HepG2 (cell line): Measurements from ENCODE around the gene CCDC6. TPM values are rescaled to one million over a fixed set of nuclear protein-coding genes. Genes with fewer than 3 reads are reported as not detected.
A peak's percentile ranks its signal among the peaks of the same experiment; 100 is the strongest.
"Not testable (repeated sequence)": the region's sequence is repeated elsewhere in the genome, so short reads cannot be mapped to it uniquely, and the experiment has no call there.

Source experiments
- ATAC-seq: fragments of 200-7000 bp; cut with Tn5 transposase; 3 replicates; pipeline ENCODE4 v1.9.1; 2020; ENCODE audit warnings: mild to moderate bottlenecking, moderate library complexity
- BruUV-seq: library from RNA; stranded (reverse); fragments of 400-500 nt; replicated peaks from 2 replicates; lab custom pipeline; 2021; lab: Mats Ljungman, UMichigan
- CTCF ChIA-PET: fragments of 300-600 bp; formaldehyde crosslinking; extraction: SDS; loops from one replicate; lab custom pipeline; 2021; ENCODE audit warnings: low total read pairs, inconsistent platforms, low intra/inter-chr PET ratio; lab: Yijun Ruan, JAX
- POLR2A ChIA-PET: fragments of 350-600 bp; sonication (Branson Sonifier 250); formaldehyde crosslinking; loops from one replicate; lab custom pipeline; 2020; ENCODE audit warnings: antibody characterized with exemption, inconsistent platforms; lab: Yijun Ruan, JAX
- DNase-seq: peaks from one replicate; pipeline ENCODE4 v3.0.0-alpha.2; 2015; ENCODE audit warnings: low spot score
- FAIRE-seq: peaks from 3 replicates; lab custom pipeline; 2011; peaks lifted over from hg19 to GRCh38; lab: Jason Lieb, UNC
- H2AFZ ChIP-seq: one replicate; pipeline ENCODE4 v1.6.1; 2011; ENCODE audit warnings: low read length, inconsistent platforms
- H3K27ac ChIP-seq: fragments of 300-600 bp; 3 replicates; pipeline ENCODE4 v1.8.0; 2011; ENCODE audit warnings: mixed run types, mild to moderate bottlenecking, mixed read lengths, low read length, inconsistent platforms; ENCODE audit not compliant: insufficient read depth; ENCODE audit errors: extremely low read length
- H3K27me3 ChIP-seq, 2 experiments: fragments of 200-600 bp in 1 of 2; 2 replicates in 1 of 2; 3 replicates in 1 of 2; pipeline versions ENCODE4 v1.6.0 to v1.8.0; 2011; ENCODE audit warnings: low read length in 2 of 2, mild to moderate bottlenecking in 2 of 2, moderate library complexity in 2 of 2, inconsistent platforms in 1 of 2; ENCODE audit not compliant: insufficient read depth in 2 of 2, control insufficient read depth in 1 of 2
- H3K36me3 ChIP-seq, 2 experiments: fragments of 200-600 bp in 1 of 2; replicated peaks in 1 of 2; 2 replicates in 1 of 2; 3 replicates in 1 of 2; pipeline versions ENCODE4 v1.5.1 to v1.8.0; 2011; ENCODE audit warnings: low read length in 2 of 2, inconsistent platforms in 1 of 2; ENCODE audit not compliant: insufficient read depth in 2 of 2, control insufficient read depth in 1 of 2
- H3K4me1 ChIP-seq: 2 replicates; pipeline ENCODE4 v1.5.1; 2012; ENCODE audit warnings: low read length, inconsistent platforms; ENCODE audit not compliant: insufficient read depth
- H3K4me2 ChIP-seq: 2 replicates; pipeline ENCODE4 v1.6.0; 2011; ENCODE audit warnings: low read depth, low read length, inconsistent platforms
- H3K4me3 ChIP-seq, 3 experiments: fragments of 200-600 bp in 1 of 3; sonication (generic), shearing (Covaris generic) in 1 of 3; replicated peaks in 1 of 3; 2 replicates each; pipeline ENCODE4 v1.5.1; 2011 to 2016; ENCODE audit warnings: low read length in 3 of 3, inconsistent platforms in 2 of 3, low read depth in 2 of 3, mild to moderate bottlenecking in 2 of 3, control low read depth in 1 of 3, mixed read lengths in 1 of 3; ENCODE audit not compliant: insufficient read depth in 1 of 3
- H3K79me2 ChIP-seq: one replicate; pipeline ENCODE4 v1.6.1; 2011; ENCODE audit warnings: low read length, inconsistent platforms; ENCODE audit not compliant: insufficient read depth
- H3K9ac ChIP-seq: 2 replicates; pipeline ENCODE4 v1.6.0; 2011; ENCODE audit warnings: mild to moderate bottlenecking, low read depth, low read length, inconsistent platforms; ENCODE audit not compliant: insufficient read depth
- H3K9me3 ChIP-seq: 2 replicates; pipeline ENCODE4 v1.5.1; 2012; ENCODE audit warnings: mild to moderate bottlenecking, low read length
- H4K20me1 ChIP-seq: 2 replicates; pipeline ENCODE4 v1.6.0; 2011; ENCODE audit warnings: inconsistent platforms, mild to moderate bottlenecking, low read length, moderate library complexity; ENCODE audit not compliant: insufficient read depth
- CEBPB ChIP-seq: IDR thresholded peaks from 2 replicates; pipeline ENCODE4 v1.6.1; 2011; ENCODE audit warnings: low read depth, low read length, improper control_type of control experiment, borderline replicate concordance
- SP5 ChIP-seq: IDR thresholded peaks from 2 replicates; pipeline ENCODE4 v1.6.1; 2016; ENCODE audit warnings: low read depth, borderline replicate concordance
- WGBS: methylation state at CpG from one replicate; pipeline ENCODE4 v1.1.6; 2017; ENCODE audit warnings: low lambda C conversion rate; 5-methylcytosine and 5-hydroxymethylcytosine counted together
- in situ Hi-C: cut with HindIII; loops from 2 replicates; pipeline ENCODE4 v1.10.0; 2017; ENCODE audit warnings: low pct_unique_long_range_greater_than_20kb; ENCODE audit not compliant: extremely low pct_ligation_motif_present
- intact Hi-C: fragments of 100-400 bp; cut with micrococcal nuclease; formaldehyde crosslinking; loops from one replicate; pipeline ENCODE4 v1.10.0; 2022; ENCODE audit not compliant: unreplicated experiment
- polyA plus RNA-seq, 8 experiments: library from polyadenylated mRNA; depleted of rRNA in 3 of 8; stranded (reverse) in 7 of 8; unstranded in 1 of 8; fragments of >200 nt; fragmentation: Illumina TruSeq in 4 of 8; extraction: Trizol in 4 of 8; gene quantifications; 2 replicates each; pipeline versions ENCODE4 v1.2.1 to v1.2.3, GENCODE V29; 2011 to 2016; ENCODE audit warnings: low read depth in 4 of 8, missing spikeins in 1 of 8, mixed read lengths in 1 of 8; ENCODE audit not compliant: insufficient read depth in 1 of 8
- total RNA-seq, 5 experiments: library from RNA; depleted of rRNA; stranded (reverse); fragments of >200 nt; fragmentation: Illumina TruSeq; extraction: Trizol; gene quantifications; 2 replicates each; pipeline ENCODE4 v1.2.3, GENCODE V29; 2016; ENCODE audit warnings: low read depth in 1 of 5

CCDC6 gene
- total and polyA plus RNA-seq, 2 of the 13 experiments (the other 11 are each of a cell fraction or from before 2014, with no cell fraction given), result 17.9 to 18.3 TPM

- H4K20me1 ChIP-seq, H3K4me3 ChIP-seq, H3K27ac ChIP-seq, DNase-seq, BruUV-seq, H3K4me1 ChIP-seq, ATAC-seq, H3K36me3 ChIP-seq, intact Hi-C loops, H3K79me2 ChIP-seq, H2AFZ ChIP-seq, in situ Hi-C loops, CTCF ChIA-PET, H3K9ac ChIP-seq, H3K4me2 ChIP-seq, FAIRE-seq, H3K9me3 ChIP-seq, H3K27me3 ChIP-seq, POLR2A ChIA-PET: not testable (repeated sequence)
- 64% methylated on average over 3 of the region's 3 CpGs for WGBS
Observed at GRCh38 chr10:59785476-59785875, 120.9 kb downstream of the CCDC6 start.

DNA sequence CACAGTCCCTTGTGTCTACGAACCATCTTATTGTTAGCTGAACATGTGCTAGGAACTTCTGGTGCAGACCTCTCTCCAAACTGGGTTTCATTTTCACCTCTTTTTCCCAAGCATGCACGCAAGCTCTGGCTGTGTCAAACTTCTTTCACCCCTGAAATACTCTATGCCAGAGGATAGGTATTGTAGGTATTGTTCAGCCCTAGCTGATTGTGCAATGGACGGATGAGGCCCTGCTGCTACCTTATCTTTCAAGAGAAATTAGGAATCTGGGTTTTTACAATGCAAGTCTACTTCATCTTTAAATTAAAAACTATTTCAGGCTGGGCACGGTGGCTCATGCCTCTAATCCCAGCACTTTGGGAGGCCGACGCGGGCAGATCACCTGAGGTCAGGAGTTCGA, 124.8 kb downstream of the CCDC6 start:
- no peaks in the 10 kb centered on the region for H3K27me3 ChIP-seq
- BruUV-seq, result no TSS peak
- 57% methylated on average over 8 of the region's 8 CpGs for WGBS
- ATAC-seq, result no peak
- no peak overlapping the region for H2AFZ ChIP-seq
- ChIA-PET CTCF (no interaction called here), POLR2A (no interaction called here)
- no peaks in the 10 kb centered on the region for H3K36me3 ChIP-seq
- H3K9ac ChIP-seq, result no peak overlapping the region
- TF ChIP-seq SP5 (CRISPR knock-in tag), result no peak
- peak; percentile 50; the same call in 1 of the 2 replicates for TF ChIP-seq CEBPB
- no peaks in the 10 kb centered on the region for H4K20me1 ChIP-seq
- intact Hi-C loops (no loop called here), in situ Hi-C loops (no loop called here)
- no peaks in the 10 kb centered on the region for H3K79me2 ChIP-seq
- FAIRE-seq, result no peak
- no peak overlapping the region for H3K4me3 ChIP-seq
- no peak overlapping the region for H3K27ac ChIP-seq
- H3K4me1 ChIP-seq, result no peaks in the 10 kb centered on the region
- DNase-seq, result no peak
- H3K4me2 ChIP-seq, result no peak overlapping the region
- H3K9me3 ChIP-seq, result no peaks in the 10 kb centered on the region; the same call in 1 of the 2 replicates
